GM20431 (cell line): ENCODE measurements around the gene RNPS1.

Experiments used
- in situ Hi-C: fragments of 300-500 bp; cut with MseI, MboI; formaldehyde crosslinking; loops from one replicate; pipeline ENCODE4 v1.15.0; 2020; ENCODE audit warnings: low sequenced_read_pairs; ENCODE audit not compliant: unreplicated experiment

Gene RNPS1, protein sequence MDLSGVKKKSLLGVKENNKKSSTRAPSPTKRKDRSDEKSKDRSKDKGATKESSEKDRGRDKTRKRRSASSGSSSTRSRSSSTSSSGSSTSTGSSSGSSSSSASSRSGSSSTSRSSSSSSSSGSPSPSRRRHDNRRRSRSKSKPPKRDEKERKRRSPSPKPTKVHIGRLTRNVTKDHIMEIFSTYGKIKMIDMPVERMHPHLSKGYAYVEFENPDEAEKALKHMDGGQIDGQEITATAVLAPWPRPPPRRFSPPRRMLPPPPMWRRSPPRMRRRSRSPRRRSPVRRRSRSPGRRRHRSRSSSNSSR

DNA sequence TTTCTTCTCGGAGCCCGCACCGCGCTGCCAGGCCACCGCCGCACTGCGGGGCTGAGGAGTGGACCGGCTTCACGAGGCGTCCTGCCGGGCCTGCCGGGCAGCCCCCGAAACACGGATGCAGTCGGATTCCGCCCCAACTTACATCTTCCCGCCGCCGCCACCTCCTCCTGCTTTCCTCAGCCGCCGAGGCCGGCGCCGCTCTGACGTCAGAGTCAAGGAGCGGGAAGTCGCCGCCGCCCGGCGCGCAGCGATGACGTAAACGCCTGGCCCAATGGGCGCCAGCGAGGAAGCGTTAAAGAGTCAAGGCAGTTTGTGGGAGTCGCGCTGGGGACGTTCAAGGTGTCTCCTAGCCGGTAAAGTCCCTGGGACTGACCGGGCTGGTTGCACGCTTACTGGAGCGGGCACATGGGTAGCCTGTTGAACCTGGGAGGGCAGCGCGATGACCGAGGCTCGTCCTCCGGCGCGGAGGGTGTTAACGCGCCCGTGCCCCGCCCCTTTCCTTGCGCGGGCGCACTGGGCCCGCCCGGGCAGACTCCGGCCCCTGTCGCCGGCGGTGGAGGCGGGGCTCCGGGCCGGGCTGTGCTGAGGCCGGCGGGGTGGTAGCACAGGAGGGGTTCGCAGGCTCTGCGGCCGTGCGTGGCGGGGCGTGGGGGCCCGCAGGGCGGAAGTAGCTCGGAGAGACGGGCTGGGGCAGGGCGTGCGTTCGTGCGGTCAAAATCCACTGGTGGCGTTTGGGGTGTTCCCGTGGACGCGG is at the start of gene RNPS1:
TSS of gene RNPS1 (minus strand) at position 214 of the 754 bp plus-strand sequence. CDS start 3,483 bp downstream, outside the sequence.
- in situ Hi-C loops = no loop called here

DNA sequence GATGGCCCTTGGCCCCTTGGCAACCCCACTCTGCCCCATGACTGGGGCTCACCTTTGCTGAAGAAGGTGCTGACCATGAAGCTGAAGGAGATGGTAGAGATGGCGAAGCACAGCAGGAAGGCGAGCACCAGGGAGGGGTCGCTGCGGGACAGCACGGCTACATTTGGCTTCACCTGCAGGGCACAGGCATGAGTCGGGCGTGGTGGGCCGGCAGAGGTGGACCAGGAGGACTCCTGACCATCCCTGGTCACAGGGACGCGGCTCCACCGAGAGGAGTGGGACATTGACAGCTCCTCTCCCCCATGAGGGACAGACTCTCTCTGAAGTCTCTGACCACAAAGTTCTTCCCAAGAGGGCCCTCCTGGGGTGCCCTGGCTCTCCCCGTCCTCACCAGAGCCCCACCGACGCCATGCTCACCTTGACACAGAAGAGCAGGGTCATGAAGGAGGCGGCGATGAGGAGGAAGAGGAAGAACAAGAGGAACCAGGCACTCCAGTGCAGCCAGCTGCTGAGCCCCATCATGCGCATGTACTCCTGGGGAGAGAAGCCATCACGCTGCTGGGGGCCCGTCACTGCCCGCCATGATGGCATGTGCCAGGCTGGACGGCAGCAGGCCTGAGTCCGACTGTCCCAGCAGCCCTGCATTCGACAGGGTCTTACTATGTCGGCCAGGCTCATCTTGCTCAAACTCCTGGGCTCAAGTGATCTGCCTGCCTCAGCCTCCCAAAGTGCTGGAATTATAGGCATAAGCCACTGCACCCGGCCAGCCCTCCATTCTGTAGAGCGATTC is 49.5 kb upstream of the RNPS1 start:
- in situ Hi-C loops = no loop called here

DNA sequence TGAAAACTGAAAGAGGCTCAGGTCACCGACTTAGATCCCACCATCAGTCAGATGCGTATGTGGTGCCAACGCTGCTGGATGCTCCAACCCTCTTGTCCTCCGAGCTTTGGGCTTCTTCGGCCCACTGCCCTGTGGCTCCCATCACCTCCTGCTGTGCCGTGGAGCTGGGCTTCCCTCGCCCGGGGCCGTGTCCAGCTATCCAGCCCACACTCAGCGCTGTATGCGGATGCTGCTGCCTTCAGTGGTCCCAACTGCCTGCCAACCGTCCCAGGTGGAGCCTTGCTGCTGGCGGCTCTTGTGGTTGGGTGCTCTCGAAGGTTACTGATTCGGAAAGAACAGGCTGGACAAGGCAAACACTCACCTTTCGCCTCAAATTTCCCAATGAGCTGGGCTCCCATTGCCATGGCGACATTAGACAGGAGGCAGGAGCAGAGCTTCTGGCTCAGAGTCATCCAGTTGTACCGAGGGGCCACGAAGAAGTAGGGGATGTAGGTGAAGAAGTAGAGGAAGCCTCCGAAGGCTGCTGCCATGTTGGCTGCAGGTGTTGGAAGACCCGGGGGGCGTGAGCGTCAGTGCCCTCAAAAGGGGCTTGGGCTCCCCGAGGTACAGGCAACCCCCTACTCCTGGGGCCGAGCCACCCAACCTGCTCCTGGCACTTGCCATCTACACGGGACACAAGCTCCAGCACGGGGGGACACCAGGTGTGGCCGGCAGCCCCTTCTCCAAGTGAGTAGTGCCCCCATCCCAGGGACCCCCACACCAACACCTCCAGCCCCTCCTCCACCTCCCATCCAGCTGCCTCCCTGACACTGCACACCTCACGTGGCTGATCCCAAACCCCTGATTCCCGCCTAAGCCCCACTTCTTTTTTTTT is 40.4 kb upstream of the RNPS1 start:
- in situ Hi-C loops = no loop called here

DNA sequence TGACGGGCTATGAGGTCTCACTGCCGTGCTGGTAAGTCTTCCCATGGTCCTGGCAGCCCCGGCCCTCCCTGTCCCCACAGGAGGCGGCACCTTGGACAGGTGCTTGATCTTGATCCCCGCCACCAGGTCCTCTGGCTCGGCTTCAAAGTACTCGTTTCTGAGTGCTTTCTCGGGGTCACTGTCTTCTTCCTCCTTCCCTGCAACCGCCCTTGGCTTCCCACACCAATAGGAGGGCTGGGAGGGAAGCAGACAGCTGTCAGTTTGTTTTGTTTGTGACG is 31.9 kb upstream of the RNPS1 start:
- in situ Hi-C loops = no loop called here

DNA sequence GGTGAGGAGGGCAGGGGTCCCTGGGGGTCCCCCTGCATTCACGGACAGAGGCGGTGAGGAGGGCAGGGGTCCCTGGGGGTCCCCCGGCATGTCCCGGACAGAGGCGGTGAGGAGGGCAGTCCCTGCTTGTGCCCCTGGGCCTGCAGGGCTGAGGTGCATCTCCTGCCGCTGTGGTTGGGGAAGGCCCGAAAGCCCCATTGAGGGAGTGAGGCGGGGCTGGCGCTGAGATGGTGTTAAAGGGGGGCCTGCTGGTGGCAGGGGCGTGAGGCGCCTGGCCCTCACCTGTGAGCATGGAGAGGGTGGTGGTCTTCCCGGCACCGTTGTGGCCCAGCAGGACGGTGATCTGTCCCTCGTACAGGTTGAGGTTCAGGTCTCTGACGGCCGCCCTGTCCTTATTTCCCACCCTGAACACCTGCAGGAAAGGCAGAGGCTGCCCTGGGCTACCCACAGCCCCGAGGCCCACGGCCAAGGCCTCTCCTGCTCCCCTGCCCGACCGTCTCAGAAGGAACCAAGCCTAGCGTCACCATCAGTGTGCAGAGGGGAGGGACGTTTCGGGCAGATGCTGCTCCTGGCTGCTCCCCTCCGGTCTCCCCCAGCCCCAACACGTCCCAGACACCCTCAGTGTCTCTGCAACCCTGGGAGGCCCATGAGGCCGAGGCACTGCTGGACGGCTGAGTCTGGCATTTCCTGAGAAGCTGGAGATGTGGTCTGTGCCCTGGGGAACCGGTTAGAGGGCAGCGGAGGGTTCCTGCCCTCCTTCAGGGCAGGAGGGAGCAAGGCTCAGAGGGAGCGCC is 31.4 kb upstream of the RNPS1 start:
- in situ Hi-C loops = no loop called here

DNA sequence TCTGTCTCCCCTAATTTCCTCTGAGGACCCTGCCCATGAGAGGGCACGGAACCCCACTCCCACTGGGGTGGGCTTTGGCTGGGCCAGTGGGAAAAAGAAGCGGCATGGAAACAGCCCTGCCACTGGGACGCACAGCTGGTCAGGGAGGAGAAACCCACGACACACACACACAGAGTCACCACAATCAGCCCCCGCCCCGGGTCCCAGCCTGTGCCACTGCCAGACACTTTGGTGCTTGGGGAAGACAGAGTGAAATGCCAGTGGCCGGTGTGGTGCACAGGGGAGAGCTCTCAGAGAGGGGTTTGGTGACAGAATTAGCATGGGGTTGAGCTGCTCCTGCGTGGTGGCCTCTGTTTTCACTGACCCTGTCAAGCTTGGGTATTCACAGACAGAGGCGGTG is 30.7 kb upstream of the RNPS1 start:
- in situ Hi-C loops = no loop called here

DNA sequence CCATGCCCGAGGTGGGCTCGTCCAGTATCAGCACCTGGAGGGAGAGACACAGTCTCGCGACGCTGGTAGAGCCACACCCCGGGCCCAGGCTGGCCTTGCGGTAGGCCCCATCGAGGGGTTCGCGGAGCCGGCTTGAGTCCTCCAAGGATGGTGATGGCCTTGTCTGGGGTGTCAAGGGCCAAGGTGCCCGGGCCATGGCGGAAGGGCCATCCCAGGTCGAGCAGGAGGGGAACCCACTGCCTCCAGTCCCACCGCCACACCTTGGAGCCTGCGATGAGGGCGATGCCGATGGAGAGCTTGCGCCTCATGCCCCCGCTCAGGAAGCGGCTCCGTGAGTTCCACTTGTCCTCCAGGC is 29.6 kb upstream of the RNPS1 start:
- in situ Hi-C loops = no loop called here

DNA sequence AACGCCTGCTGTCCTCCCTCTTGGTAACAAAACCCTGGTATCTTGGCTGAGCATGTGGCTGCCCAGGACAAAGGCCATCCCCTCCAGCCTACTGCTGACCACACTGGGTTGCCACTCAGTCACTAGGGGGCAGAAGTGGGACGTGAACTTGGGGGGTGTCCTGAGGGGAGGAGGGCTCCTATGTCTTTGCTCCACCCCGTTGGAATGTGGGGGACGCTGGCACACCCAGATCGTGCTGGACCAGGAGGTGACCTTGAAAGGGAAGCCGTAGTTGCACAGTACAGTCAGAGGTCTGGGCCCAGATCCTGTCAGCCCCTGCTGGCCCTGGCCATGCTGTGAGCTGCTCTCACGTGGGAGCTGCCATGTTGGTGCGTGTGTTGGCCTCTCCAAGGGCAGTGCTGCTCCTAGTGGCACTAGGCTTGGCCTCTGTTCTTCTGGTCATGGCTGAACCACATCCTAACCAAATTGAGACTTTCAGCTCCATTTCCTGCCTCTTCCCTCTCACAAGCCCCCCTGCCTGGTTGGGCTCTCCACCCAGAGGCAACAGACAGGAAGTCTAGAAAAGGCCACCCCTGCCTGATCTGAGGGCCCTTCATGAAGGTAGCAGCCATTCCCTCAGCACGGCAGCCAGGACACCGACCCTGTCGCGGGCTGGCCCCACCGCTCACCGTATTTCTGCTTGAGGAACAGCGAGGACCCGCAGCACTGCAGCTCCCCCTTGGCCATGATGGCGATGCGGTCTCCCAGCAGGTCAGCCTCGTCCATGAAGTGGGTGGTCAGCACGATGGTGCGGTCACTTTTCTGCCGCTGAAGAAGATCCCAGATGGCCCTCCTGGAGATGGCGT is 29.0 kb upstream of the RNPS1 start:
- in situ Hi-C loops = no loop called here

DNA sequence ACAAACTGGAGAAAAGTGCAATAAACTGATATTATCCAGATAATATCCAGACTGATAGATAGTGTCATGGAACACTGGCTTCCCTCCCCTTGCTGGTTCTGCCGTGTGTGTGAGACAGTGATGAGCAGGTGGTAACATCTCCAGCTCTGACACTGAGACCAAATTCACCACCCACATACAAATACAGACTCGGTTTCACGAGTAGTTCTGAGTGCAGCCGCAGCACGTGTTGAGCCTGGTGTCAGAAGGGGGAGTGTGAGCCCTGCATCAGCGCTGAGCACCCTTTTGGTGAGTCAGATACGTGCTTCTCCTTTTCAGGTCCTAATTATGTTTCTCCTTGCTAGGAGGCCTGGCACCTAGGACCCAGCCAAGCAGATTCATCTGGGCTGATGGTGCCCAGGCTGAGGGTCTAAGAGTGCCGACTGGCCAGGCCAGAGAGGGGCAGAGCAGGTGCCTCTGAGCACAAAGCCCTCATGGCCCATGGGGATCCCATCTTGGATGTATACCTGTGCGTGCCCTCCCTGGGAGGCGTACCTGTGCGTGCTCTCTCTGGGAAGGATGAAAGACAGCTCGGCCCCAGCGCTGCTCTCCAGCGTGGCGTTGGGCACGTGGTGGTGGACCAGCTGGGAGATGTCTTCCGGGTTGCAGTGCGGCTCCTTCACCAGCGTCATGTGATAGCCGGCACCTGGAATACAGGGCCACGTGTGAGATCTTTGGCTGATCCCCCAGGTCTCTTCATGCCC is 27.3 kb upstream of the RNPS1 start:
- in situ Hi-C loops = no loop called here

DNA sequence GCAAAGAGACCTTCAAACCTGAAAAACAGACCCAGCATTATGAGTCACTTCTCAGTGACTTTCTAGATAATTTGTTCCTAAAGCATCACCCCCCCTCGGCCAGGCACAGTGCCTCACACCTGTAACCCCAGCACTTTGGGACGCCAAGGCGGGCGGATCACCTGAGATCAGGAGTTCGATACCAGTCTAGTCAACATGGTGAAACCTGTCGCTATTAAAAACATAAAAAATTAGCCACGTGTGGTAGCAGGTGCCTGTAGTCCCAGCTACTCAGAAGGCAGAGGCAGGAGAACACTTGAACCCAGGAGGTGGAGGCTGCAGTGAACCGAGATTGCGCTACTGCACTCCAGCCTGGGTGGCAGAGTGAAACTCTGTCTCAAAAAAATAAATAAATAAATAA is 24.3 kb upstream of the RNPS1 start:
- in situ Hi-C loops = no loop called here

DNA sequence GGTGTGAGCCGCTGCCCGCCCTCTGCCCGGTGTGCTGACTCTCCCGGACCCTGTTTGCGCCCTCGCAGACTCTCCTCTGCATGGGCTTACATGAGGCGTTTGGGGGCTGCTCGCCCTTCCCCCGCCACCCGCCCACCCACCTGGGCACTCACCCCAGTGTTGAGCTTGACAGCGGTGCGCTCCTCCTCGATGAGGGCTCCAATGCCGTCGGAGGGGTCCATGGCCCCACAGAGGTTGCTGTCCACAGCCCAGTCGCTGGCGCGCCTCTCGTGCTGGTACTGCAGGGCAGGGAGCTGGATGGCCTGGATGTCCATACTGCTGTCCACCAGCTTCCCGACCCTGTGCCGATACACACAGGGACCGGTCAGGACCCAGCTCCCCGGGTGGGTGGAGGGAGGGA is 21.4 kb upstream of the RNPS1 start:
- in situ Hi-C loops = no loop called here

DNA sequence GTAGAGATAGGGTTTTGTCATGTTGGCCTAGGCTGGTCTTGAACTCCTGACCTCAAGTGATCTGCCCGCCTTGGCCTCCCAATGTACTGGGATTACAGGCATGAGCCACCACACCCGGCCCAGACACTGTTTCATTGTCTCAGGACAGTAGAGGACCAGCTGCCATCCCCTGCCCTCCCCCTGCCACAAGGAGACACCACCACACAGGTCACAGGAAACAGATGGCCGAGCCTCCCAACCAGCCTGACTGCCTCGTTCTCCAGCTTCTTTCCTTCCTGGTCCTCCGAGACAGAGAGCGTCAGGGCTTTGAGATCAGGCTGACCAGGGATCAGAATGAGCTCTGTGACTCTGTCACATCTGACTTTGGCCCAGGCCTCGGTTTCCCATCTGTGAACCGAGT is 20.8 kb upstream of the RNPS1 start:
- in situ Hi-C loops = no loop called here

DNA sequence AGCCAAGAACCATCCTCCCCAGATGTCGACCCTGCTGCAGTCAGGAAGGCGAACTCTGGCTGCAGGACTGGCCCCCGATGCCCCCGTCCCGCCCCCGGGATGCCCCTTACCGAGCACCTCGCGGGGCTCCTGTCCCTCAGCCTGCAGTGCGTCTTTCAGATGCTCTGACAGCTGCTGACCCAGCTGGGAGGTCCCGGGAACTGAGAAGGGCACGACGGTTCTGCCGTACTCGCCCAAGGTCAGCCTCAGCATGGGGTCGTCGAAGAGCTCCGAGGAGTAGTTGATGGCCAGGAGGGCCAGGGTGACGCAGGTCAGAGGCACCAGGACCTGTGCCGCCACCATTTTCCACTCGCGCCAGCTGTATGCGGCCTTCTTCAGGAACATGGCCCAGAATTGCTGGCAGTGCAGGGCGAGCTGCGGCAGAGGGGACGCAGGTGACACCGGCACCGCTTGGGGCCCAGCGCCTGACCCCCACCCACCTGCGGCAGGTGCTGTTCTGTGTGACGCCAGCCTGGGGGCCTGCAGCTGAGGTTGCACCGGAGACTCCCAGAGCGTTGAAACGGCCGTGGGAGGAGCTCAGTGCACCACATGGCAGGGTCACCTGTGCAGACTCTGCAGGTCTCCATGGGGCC is 20.1 kb upstream of the RNPS1 start:
- in situ Hi-C loops = no loop called here

DNA sequence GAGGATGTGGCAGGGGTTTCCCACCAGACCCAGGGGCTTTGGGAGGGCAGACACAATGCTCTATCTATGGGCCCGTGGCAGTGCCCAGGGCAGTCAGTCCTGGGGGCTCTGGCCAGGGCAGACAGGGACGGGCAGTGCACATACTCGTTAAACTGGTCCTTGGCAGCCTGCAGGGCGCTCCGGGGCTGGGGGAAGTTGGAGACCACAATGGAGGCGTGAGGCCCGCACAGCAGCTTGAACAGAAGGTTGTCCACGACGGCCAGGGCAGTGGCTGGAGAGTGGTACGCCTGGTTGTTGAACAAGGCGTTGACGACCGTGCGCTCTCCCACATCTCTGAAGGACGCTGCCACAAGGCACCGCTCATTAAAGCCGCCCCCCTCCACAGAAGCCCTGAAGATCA is 18.6 kb upstream of the RNPS1 start:
- in situ Hi-C loops = no loop called here

DNA sequence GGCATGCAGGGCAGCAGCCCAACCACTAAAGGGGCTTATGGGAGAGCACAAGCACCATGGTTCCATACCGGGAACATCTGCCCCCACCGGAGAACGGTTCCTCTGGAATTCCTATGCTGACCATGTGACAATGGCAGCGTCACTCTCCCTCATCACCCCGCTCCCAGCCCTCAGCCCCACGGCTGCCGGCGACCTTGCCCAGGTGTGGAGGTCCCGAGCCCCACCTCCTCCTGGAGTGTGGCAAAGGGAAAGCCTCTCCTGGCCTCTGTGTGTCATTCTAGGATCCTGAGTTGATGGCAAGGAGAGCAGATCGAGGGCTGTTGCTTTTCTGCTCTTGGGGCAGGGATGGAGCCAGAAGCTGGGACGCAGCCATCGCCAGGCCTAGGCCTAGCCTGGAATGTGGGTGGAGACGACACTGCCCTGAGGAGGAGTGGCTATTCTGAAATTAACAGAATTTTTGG is 17.8 kb upstream of the RNPS1 start:
- in situ Hi-C loops = no loop called here

DNA sequence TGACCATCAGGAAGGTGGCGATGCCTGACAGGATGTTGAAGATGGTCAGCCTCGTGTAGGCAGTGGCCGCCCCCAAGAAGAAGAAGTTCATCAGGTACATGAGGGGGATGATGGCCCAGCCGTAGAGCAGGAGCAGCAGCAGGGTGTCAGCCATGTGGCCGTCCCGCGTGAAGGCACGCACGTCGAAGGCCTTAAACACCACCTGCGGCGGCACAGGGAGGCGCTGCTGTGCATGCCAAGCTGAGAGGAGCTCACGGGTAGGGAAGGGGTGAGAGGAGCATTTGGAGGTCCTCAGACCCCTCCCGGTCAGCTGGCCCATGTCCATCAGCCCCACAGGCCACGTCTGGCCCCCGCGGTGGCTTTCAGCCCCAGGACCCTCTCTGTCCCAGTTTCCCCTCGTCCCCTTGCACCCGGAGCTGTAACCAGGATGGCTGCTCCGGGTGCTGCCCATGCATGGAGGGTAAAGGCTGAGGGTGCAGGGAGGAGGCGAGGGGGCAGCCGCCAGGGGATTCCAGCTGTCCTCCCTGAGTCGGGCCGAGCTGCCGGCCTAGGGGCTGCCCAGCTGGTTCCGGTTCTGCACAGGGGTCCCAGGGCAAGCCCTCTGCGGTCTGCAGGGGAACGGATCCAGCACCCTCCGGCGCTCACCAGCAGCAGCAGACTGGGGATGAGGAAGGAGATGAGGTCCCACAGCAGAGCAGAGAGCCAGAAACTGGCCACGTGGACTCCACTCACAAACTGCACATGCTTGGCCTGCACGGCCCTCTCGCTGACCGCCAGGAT is 17.1 kb upstream of the RNPS1 start:
- in situ Hi-C loops = no loop called here
